ENCODE results near the gene SPOCK1.

SPOCK1 gene

DNA sequence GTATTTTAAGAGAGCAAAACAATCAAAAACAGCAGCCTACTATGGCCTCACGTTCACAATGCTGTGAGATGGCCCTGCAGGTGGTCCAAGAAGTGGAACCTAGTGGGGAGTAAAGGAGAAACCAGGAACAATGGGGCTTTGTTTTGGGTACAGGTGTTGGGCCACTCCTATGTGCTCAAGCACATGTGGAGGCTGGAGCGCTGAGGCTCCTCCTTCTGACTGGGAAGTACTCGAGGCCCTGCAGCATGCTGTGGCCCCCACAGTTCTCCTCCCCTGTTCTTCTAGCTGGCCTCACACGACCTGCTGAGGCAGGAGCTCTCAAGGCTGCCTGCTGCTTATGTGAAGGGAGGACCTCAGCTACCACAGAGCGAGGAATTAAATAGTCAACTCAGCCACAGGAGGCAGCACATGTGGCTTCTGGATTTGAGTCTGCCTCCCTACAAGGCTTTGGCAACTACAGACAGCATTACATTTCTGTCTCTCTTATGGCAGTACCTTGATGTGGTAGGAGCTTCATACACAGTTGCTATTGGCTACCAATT is 482.3 kb downstream of the SPOCK1 start:
- Histone ChIP-seq H3K27ac (no peak overlapping the region), H3K4me3 (no peak overlapping the region)
- DNase-seq (ENCODE audit: low spot score), result no peak
- TF ChIP-seq, protein P1, sequence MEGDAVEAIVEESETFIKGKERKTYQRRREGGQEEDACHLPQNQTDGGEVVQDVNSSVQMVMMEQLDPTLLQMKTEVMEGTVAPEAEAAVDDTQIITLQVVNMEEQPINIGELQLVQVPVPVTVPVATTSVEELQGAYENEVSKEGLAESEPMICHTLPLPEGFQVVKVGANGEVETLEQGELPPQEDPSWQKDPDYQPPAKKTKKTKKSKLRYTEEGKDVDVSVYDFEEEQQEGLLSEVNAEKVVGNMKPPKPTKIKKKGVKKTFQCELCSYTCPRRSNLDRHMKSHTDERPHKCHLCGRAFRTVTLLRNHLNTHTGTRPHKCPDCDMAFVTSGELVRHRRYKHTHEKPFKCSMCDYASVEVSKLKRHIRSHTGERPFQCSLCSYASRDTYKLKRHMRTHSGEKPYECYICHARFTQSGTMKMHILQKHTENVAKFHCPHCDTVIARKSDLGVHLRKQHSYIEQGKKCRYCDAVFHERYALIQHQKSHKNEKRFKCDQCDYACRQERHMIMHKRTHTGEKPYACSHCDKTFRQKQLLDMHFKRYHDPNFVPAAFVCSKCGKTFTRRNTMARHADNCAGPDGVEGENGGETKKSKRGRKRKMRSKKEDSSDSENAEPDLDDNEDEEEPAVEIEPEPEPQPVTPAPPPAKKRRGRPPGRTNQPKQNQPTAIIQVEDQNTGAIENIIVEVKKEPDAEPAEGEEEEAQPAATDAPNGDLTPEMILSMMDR (IDR thresholded peaks at IDR 0.05), result no peak

DNA sequence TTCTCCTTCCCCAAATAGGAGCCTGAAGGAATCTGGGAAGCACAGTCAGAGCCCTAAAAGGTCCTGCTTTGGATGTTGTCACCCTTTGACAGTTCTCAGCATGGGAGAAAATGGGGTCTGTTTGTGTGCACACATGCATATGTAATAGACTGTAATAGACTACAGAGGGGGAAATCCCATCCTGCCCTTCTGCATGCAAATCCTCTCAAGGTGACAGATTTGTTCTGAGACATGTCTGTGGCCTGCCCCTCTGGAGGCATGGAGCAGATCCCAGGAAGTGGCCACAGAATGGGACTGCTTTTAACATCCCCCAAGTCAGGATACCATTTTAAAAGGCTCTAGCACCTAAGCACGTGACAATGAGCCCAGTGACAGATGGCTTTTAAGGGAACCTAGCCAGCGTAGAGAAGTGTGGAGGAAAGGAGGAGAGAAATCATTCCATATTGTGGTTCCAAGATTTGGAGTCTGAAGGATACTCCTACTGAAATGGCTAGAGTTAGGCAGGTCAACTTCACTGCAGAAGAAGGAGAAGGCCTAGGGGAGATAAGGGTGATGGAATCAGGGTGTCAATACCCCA is 483.5 kb downstream of the SPOCK1 start:
- TF ChIP-seq, protein P1 (IDR thresholded peaks at IDR 0.05), result no peak
- H3K4me3 ChIP-seq, result no peak overlapping the region
- no peak for DNase-seq (ENCODE audit: low spot score)
- H3K27ac ChIP-seq, result no peak overlapping the region

DNA sequence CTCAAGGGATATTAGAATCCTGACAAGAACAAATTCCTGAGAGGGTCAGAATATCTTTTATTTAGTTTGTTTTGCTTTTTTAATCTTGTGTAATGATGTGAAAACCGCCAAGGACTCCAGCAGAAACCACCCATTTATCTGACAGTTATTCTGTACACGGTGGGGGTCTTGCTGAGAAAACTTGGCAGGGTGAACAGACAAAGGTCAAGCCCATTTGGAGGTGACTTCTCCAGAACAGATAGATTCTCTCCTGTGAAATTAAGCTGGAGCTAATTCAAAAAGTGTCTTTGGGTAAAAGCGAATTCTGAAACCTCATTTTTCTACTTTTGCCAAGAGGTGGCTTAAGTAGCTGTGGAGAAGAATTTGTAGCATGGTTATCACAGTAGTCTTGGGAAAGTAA is 484.4 kb downstream of the SPOCK1 start:
- no peak for DNase-seq (ENCODE audit: low spot score)
- TF ChIP-seq, protein P1 (IDR thresholded peaks at IDR 0.05), result no peak

DNA sequence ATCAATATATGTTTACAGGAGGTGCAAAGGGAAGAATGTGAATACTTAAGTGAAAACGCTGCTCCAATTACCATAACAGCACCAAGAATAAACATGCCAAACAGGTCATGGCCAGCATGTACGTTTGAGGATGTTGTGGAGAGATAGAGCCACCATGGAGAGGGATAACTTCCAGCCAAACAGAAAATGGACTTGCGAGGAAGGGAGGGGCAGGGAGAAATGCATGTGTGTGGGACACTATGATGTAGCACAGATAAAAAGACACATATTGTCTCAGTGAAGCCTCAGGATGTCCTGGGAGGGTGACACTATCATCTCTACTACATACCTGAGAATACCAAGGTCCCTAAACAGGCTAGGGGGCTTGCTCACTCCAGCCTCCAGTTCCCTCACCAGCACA is 488.9 kb downstream of the SPOCK1 start:
- DNase-seq (ENCODE audit: low spot score), result no peak
- TF ChIP-seq, protein P1 (IDR thresholded peaks at IDR 0.05), result no peak
- Histone ChIP-seq H3K27ac (no peak overlapping the region), H3K4me3 (no peak overlapping the region)

More for the DNA sequence above, 484.4 kb downstream of the SPOCK1 start:
- Histone ChIP-seq H3K4me3 (no peak overlapping the region), H3K27ac (no peak overlapping the region)

DNA sequence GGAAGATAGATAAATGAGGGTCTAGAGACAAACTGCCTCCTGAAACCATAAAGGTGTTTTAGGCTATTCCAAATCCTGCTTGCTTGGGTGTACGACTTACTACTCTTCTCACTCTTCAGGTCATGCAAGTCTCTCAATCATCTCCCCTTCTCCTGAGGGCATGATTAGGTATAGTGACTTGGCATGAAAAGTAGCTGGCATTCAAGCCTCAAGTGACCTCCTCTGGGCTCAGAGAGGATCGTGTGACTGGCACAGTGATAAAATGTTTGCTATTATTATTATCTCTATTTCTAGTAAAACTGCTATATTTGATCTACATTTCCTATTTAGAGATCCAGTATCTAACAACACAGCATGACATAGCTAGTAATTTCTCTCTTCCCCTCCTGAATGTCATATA is 494.8 kb downstream of the SPOCK1 start:
- DNase-seq (ENCODE audit: low spot score), result no peak
- H3K27ac ChIP-seq, result no peak overlapping the region
- TF ChIP-seq, protein P1 (IDR thresholded peaks at IDR 0.05), result no peak
- H3K4me3 ChIP-seq, result no peak overlapping the region

DNA sequence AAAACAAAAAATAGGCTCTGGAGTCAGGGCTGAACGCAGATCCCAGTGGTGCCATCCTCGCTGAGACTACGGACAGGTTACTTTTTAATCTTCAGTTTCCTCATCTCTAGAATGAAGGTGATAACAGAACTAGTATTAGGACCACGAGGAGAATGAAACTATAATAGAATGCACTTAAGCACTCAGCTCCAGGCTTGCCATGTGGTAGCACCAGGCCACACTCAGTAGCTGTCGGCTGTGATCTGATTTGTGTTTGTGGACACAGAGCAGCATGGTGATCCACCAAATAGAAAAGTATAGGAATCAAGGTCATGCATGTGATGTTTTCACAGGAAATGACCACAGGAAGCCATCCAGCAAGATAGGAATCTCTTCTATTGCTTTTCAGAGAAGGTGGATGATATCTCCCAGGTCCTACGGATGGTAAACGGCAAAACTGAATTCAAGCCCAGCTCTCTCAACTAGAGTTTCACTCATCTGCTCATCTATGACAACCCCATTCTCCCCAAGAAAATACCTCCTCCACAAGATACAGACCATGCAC is 498.0 kb downstream of the SPOCK1 start:
- Histone ChIP-seq H3K4me3 (no peak overlapping the region), H3K27ac (no peak overlapping the region)
- DNase-seq (ENCODE audit: low spot score), result no peak
- TF ChIP-seq, protein P1 (IDR thresholded peaks at IDR 0.05), result no peak

DNA sequence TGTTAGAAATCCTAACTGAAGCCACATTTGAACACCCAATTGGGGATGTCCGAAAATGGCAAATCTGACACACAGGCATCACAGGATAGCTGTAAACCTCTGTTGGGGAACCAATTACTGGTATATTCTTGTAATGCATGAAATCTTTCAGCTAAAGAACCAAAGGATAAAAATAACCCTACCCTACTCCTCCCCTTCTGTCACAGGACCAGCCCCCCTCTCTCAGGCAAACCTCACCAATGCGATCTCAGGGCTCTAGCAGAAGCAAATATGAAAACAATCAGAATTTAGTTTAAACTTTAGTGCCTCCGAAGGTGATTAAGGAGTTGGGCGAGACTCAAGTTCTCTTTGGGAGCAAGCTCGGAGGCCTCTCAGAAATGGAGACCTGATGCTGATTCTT is 499.3 kb downstream of the SPOCK1 start:
- Histone ChIP-seq H3K4me3 (no peak overlapping the region), H3K27ac (no peak overlapping the region)
- no peak for DNase-seq (ENCODE audit: low spot score)
- TF ChIP-seq, protein P1 (IDR thresholded peaks at IDR 0.05), result no peak
